K562 (cell line): Measurements from ENCODE around the gene KLHDC2. TPM values are rescaled to one million over a fixed set of nuclear protein-coding genes. Genes with fewer than 3 reads are reported as not detected.

Experiments used
- ATAC-seq: fragments of 200-7000 bp; cut with Tn5 transposase; 3 replicates; pipeline ENCODE4 v1.9.1; 2020; ENCODE audit warnings: moderate library complexity
- BruUV-seq: library from RNA; stranded (reverse); fragments of 400-500 nt; replicated peaks from 2 replicates; lab custom pipeline; 2021; lab: Mats Ljungman, UMichigan
- CTCF ChIA-PET: fragments of 300-600 bp; formaldehyde crosslinking; extraction: SDS; loops from one replicate; lab custom pipeline; 2021; ENCODE audit warnings: low intra/inter-chr PET ratio; lab: Yijun Ruan, JAX
- POLR2A ChIA-PET: fragments of 300-600, 350-650 bp; sonication (Branson Sonifier 250); formaldehyde crosslinking; extraction: SDS; loops from one replicate; lab custom pipeline; 2021; ENCODE audit warnings: antibody characterized with exemption, inconsistent platforms; lab: Yijun Ruan, JAX
- DNase-seq, 4 experiments: peaks; one replicate each; pipeline versions ENCODE4 v3.0.0 to v3.0.0-alpha.2; 2011 to 2018; ENCODE audit warnings: low spot score in 3 of 4, mixed read lengths in 3 of 4; ENCODE audit errors: extremely low read depth in 1 of 4
- FAIRE-seq: peaks from 2 replicates; lab custom pipeline; 2011; peaks lifted over from hg19 to GRCh38; lab: Jason Lieb, UNC
- H2AFZ ChIP-seq: 2 replicates; pipeline ENCODE4 v1.6.0; 2011; ENCODE audit warnings: low read depth, low read length, control low read depth, inconsistent platforms
- H3K27ac ChIP-seq: fragments of 200-600 bp; 3 replicates; pipeline ENCODE4 v1.8.0; 2011; ENCODE audit warnings: low read depth, mild to moderate bottlenecking, control low read depth, inconsistent platforms, low read length, moderate library complexity, mixed read lengths; ENCODE audit errors: extremely low read depth
- H3K27me3 ChIP-seq, 2 experiments: fragments of 300-600 bp in 1 of 2; 2 replicates in 1 of 2; 3 replicates in 1 of 2; pipeline versions ENCODE4 v1.6.0 to v1.8.0; 2011; ENCODE audit warnings: inconsistent platforms in 2 of 2, low read length in 2 of 2, mild to moderate bottlenecking in 1 of 2, mixed read lengths in 1 of 2, moderate library complexity in 1 of 2; ENCODE audit not compliant: control insufficient read depth in 2 of 2, insufficient read depth in 2 of 2
- H3K36me3 ChIP-seq: fragments of 300-600 bp; 3 replicates; pipeline ENCODE4 v1.8.0; 2011; ENCODE audit warnings: mild to moderate bottlenecking, low read length, inconsistent platforms; ENCODE audit not compliant: control insufficient read depth, insufficient read depth
- H3K4me1 ChIP-seq, 2 experiments: fragments of 200-600 bp in 1 of 2; replicated peaks in 1 of 2; 2 replicates in 1 of 2; 3 replicates in 1 of 2; pipeline versions ENCODE4 v1.5.1 to v1.8.0; 2011; ENCODE audit warnings: inconsistent platforms in 2 of 2, low read length in 2 of 2, mild to moderate bottlenecking in 1 of 2, mixed read lengths in 1 of 2, moderate library complexity in 1 of 2; ENCODE audit not compliant: control insufficient read depth in 2 of 2, insufficient read depth in 2 of 2
- H3K4me2 ChIP-seq: 2 replicates; pipeline ENCODE4 v1.6.1; 2011; ENCODE audit warnings: low read length, control low read depth, inconsistent platforms, mixed read lengths; ENCODE audit not compliant: insufficient read depth
- H3K4me3 ChIP-seq: fragments of 200-600 bp; sonication (generic), shearing (Covaris generic); 2 replicates; pipeline ENCODE4 v1.5.1; 2016; ENCODE audit warnings: control low read depth, inconsistent platforms
- H3K79me2 ChIP-seq: fragments of 200-600 bp; 3 replicates; pipeline ENCODE4 v1.8.0; 2011; ENCODE audit warnings: low read length, inconsistent platforms; ENCODE audit not compliant: control insufficient read depth, insufficient read depth
- H3K9ac ChIP-seq, 2 experiments: 2 replicates each; pipeline versions ENCODE4 v1.6.0 to v1.6.1; 2011; ENCODE audit warnings: low read depth in 2 of 2, low read length in 2 of 2, control low read depth in 1 of 2, inconsistent platforms in 1 of 2, mild to moderate bottlenecking in 1 of 2, mixed read lengths in 1 of 2; ENCODE audit not compliant: insufficient read depth in 1 of 2
- H3K9me1 ChIP-seq: one replicate; pipeline ENCODE4 v1.6.0; 2011; ENCODE audit warnings: inconsistent platforms, mild to moderate bottlenecking, low read length, moderate library complexity; ENCODE audit not compliant: control insufficient read depth, insufficient read depth
- H3K9me3 ChIP-seq: replicated peaks from 2 replicates; pipeline ENCODE4 v1.5.1; 2011; ENCODE audit warnings: low read depth, low read length, inconsistent platforms; ENCODE audit not compliant: control insufficient read depth, insufficient read depth
- H4K20me1 ChIP-seq: replicated peaks from 2 replicates; pipeline ENCODE4 v1.6.1; 2011; ENCODE audit warnings: low read length, inconsistent platforms, mixed read lengths; ENCODE audit not compliant: control insufficient read depth, insufficient read depth
- CBFA2T3 ChIP-seq: fragments of 450-650 bp; IDR thresholded peaks from 2 replicates; pipeline ENCODE4 v1.6.1; 2017
- EP400 ChIP-seq: fragments of 450-650 bp; IDR thresholded peaks from 2 replicates; pipeline ENCODE4 v1.6.1; 2017; ENCODE audit warnings: antibody characterized with exemption, mild to moderate bottlenecking, moderate library complexity
- HNRNPL ChIP-seq: fragments of 200-400 bp; formaldehyde crosslinking; IDR thresholded peaks from 2 replicates; pipeline ENCODE4 v1.6.1; 2017; ENCODE audit warnings: low read depth, mild to moderate bottlenecking, low read length
- LARP7 ChIP-seq: fragments of 450-650 bp; IDR thresholded peaks from 2 replicates; pipeline ENCODE4 v1.6.1; 2016
- MCM5 ChIP-seq: fragments of 450-650 bp; IDR thresholded peaks from 2 replicates; pipeline ENCODE4 v1.6.1; 2016; ENCODE audit warnings: low read depth
- NBN ChIP-seq: fragments of 450-650 bp; IDR thresholded peaks from 2 replicates; pipeline ENCODE4 v1.6.1; 2016; ENCODE audit warnings: low read depth, mild to moderate bottlenecking
- NFRKB ChIP-seq: fragments of 450-650 bp; IDR thresholded peaks from 2 replicates; pipeline ENCODE4 v1.6.1; 2016; ENCODE audit warnings: low read depth
- RB1 ChIP-seq: fragments of 450-650 bp; IDR thresholded peaks from 2 replicates; pipeline ENCODE4 v1.6.1; 2017; ENCODE audit warnings: low read depth, mild to moderate bottlenecking
- RBM14 ChIP-seq: fragments of 200-400 bp; formaldehyde crosslinking; IDR thresholded peaks from 2 replicates; pipeline ENCODE4 v1.6.1; 2018; ENCODE audit warnings: low read depth, mild to moderate bottlenecking, low read length, moderate library complexity, borderline replicate concordance; ENCODE audit not compliant: insufficient read depth
- SMC3 ChIP-seq: conservative IDR thresholded peaks from 2 replicates; pipeline ENCODE4 v1.6.1; 2011; ENCODE audit warnings: low read depth, low read length, improper control_type of control experiment; ENCODE audit not compliant: insufficient read depth
- ZNF354B ChIP-seq: fragments of 250-450 bp; sonication (Bioruptor Pico); IDR thresholded peaks from 2 replicates; pipeline ENCODE4 v1.4.0; 2020
- WGBS: fragments of 100-300 bp; shearing (Covaris generic); methylation state at CpG from one replicate; pipeline ENCODE4 v1.1.6; 2016; ENCODE audit warnings: low coverage, mixed read lengths; ENCODE audit not compliant: insufficient coverage; ENCODE audit errors: missing lambda C conversion rate; 5-methylcytosine and 5-hydroxymethylcytosine counted together
- in situ Hi-C: fragments of 300-500 bp; cut with MboI; formaldehyde crosslinking; loops from 4 replicates; pipeline ENCODE4 v1.15.0; 2018; ENCODE audit warnings: inconsistent platforms, mixed read lengths
- intact Hi-C: fragments of 100-400 bp; cut with micrococcal nuclease; formaldehyde crosslinking; loops from 2 replicates; pipeline ENCODE4 v1.14.2; 2022
- polyA plus RNA-seq, 8 experiments: library from polyadenylated mRNA; depleted of rRNA in 4 of 8; stranded (reverse) in 5 of 8; unstranded in 3 of 8; fragments of >200 nt; fragmentation: Nextera tagmentation in 2 of 8; fragmentation: Illumina TruSeq in 1 of 8; extraction: Ambion mirVana in 2 of 8; extraction: Trizol in 1 of 8; gene quantifications; 2 replicates each; pipeline versions ENCODE4 v1.2.1 to v1.2.3, GENCODE V29; 2011 to 2014; ENCODE audit warnings: inconsistent platforms in 1 of 8, missing spikeins in 1 of 8
- total RNA-seq, 7 experiments: library from RNA; depleted of rRNA in 6 of 7; stranded (reverse); fragments of >200 nt in 6 of 7; fragmentation: Illumina TruSeq in 2 of 7; extraction: Trizol in 2 of 7; gene quantifications; 2 replicates each; pipeline versions ENCODE4 v1.2.1 to v1.2.3, GENCODE V29; 2011 to 2021; ENCODE audit warnings: low replicate concordance in 1 of 7
- TF ChIP-seq, protein P1 (sequence below): fragments of 250-450 bp; sonication (Bioruptor Pico); IDR thresholded peaks from 2 replicates; pipeline ENCODE4 v1.8.0; 2022; ENCODE audit warnings: inconsistent platforms
- TF ChIP-seq, protein P2 (sequence below): sonication (generic); formaldehyde crosslinking; IDR thresholded peaks from 2 replicates; pipeline ENCODE4 v1.8.0; 2022; ENCODE audit warnings: missing genetic modification reagents, mild to moderate bottlenecking, borderline replicate concordance

The KLHDC2 gene
- total and polyA plus RNA-seq, 9 of the 15 experiments (the other 6 are each of a cell fraction or from before 2014, with no cell fraction given) = 6.3 to 41.7 (median 20.0) TPM

DNA sequence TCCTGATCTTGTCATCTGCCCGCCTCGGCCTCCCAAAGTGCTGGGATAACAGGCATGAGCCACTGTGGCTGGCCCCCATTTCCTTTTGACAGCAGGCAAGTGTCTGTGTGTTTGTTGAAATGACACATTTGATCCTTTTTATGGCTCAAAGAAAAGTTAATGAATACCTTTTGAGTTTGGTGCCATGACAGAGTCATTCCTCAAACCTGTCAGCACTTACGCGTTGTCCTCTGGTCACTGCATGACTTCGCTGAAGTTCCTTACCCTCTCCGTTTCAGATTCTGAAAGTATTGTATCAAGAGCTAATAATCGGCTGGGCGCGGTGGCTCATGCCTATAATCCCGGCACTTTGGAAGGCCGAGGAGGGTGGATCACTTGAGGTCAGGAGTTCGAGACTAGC is 52.2 kb downstream of the KLHDC2 start:
- H3K27me3 ChIP-seq = no peaks in the 10 kb centered on the region
- intact Hi-C loops = no loop called here
- H3K79me2 ChIP-seq = no peaks in the 10 kb centered on the region
- H3K27ac ChIP-seq = no peak overlapping the region
- no peak for ATAC-seq
- TF ChIP-seq, protein P1, sequence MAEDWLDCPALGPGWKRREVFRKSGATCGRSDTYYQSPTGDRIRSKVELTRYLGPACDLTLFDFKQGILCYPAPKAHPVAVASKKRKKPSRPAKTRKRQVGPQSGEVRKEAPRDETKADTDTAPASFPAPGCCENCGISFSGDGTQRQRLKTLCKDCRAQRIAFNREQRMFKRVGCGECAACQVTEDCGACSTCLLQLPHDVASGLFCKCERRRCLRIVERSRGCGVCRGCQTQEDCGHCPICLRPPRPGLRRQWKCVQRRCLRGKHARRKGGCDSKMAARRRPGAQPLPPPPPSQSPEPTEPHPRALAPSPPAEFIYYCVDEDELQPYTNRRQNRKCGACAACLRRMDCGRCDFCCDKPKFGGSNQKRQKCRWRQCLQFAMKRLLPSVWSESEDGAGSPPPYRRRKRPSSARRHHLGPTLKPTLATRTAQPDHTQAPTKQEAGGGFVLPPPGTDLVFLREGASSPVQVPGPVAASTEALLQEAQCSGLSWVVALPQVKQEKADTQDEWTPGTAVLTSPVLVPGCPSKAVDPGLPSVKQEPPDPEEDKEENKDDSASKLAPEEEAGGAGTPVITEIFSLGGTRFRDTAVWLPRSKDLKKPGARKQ = no peak
- TF ChIP-seq NBN (no peak), RBM14 (no peak), MCM5 (no peak), HNRNPL (no peak), EP400 (no peak), SMC3 (no peak), CBFA2T3 (no peak), NFRKB (no peak), RB1 (no peak), LARP7 (no peak), ZNF354B (CRISPR knock-in tag) (no peak)
- TF ChIP-seq, protein P2, sequence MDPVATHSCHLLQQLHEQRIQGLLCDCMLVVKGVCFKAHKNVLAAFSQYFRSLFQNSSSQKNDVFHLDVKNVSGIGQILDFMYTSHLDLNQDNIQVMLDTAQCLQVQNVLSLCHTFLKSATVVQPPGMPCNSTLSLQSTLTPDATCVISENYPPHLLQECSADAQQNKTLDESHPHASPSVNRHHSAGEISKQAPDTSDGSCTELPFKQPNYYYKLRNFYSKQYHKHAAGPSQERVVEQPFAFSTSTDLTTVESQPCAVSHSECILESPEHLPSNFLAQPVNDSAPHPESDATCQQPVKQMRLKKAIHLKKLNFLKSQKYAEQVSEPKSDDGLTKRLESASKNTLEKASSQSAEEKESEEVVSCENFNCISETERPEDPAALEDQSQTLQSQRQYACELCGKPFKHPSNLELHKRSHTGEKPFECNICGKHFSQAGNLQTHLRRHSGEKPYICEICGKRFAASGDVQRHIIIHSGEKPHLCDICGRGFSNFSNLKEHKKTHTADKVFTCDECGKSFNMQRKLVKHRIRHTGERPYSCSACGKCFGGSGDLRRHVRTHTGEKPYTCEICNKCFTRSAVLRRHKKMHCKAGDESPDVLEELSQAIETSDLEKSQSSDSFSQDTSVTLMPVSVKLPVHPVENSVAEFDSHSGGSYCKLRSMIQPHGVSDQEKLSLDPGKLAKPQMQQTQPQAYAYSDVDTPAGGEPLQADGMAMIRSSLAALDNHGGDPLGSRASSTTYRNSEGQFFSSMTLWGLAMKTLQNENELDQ (CRISPR knock-in tag) = no peak
- no peak overlapping the region for H3K9ac ChIP-seq
- BruUV-seq = no TSS peak
- no peak for DNase-seq
- POLR2A ChIA-PET = no interaction called here
- 96% methylated on average over 8 of the region's 12 CpGs for WGBS
- no peaks in the 10 kb centered on the region for H4K20me1 ChIP-seq
- no peak for FAIRE-seq
- no peak overlapping the region for H3K4me3 ChIP-seq
- no peaks in the 10 kb centered on the region for H3K9me3 ChIP-seq
- CTCF ChIA-PET = no interaction called here
- in situ Hi-C loops = no loop called here
- H3K4me2 ChIP-seq = no peak overlapping the region
- no peaks in the 10 kb centered on the region for H3K4me1 ChIP-seq
- no peaks in the 10 kb centered on the region for H3K9me1 ChIP-seq
- peaks cover 63% of the 10 kb centered on the region; the same call in 2 of the 3 replicates for H3K36me3 ChIP-seq
- no peak overlapping the region for H2AFZ ChIP-seq
